NCI-H446 treated with DMSO at 0.1 percent for 48 hours (cell line): ENCODE measurements around the gene FAM237A.

ENCODE experiments used
- DNase-seq: peaks from one replicate; lab custom pipeline; 2025; lab: John Stamatoyannopoulos, UW

Gene FAM237A

DNA sequence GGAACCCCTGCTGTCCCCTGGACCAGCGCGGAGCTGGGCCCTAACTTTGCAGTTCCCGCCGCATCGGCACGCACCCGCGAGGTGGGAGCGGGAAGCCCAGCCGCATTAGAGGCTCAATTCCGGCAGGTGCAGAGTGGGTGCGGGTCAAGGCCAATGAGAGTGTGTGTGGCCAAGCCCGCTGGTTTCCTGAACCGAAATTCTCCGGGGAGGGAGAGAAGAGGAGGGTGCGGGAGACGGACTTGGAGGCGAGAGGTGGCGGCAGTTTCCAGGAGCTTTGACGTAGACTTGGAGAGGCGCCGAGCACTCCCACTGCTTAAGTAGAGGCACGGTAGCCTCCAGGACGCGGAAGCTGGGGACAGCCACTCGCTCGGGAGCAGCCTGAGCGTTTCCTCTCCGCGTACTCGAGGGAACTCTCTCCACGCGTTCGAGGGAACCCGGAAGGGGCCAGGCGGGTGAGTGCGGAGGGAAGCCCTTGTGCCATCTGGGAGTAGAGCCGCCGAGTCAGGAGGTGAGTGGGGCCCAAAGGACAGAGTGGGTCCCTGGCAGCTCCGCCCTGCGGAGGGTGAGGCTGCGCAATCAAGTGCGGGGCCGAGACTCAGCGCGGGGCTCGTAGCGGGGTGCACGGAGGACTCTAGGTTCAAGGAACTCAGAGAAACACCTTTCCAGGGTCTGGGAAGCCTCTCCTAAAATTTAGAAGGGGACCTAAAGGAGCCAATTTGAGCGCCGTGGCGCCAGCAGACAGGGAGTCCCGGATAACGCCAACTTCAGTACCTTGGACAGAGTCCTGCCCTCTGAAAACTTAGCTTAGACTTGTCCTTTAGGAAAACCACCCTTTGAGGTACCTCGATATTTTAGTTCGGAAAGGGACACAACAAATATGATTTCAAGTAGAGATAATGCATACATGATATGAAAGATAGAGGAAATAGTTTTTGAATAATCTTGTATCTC, at the start of gene FAM237A:
TSS of gene FAM237A (plus strand) at position 413 of the 951 bp plus-strand sequence. CDS start 1,750 bp downstream, outside the sequence.
- no peak for DNase-seq

DNA sequence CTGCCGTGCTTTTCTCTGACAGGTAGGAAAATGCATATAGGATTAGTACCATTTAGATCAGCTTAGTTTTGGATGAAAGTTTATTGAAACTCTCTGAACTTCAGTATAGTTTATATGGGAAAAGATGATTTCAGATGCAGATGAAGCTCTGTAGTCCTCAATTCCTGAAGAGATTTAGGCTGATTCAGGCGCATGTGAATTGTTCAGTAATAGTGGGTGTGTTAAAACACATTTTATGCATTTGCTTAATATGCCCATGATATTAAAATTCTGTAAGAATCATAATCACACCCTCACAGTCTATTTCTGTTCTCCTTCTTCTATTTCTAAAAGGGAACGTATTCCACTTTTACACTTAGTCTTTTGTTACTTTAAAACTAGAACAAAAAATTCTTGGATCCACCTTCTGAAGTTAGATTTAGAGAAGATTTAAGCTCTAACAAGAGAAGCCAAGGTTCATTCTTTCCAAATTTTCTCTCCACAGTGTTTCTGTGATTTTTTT, 44.5 kb upstream of the FAM237A start:
- no peak for DNase-seq

DNA sequence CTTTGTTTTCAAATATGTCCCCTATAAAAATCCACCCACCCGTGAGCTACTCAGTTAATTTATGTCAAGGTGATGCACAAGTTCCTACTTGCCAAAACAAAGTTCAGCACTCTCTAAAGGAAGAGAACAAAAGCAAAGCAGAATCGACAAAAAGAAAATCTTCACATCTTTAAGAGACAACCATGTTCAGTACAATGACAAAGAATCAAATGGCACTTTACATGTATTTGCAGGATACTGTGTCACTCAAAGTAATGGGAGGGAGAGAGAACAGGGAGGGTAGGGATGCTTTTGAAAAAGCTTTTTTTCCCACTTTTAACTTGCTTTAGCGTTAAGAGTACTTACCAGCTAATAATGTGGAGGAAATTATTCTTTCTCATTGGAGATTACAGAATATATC, 39.0 kb upstream of the FAM237A start:
- no peak for DNase-seq

DNA sequence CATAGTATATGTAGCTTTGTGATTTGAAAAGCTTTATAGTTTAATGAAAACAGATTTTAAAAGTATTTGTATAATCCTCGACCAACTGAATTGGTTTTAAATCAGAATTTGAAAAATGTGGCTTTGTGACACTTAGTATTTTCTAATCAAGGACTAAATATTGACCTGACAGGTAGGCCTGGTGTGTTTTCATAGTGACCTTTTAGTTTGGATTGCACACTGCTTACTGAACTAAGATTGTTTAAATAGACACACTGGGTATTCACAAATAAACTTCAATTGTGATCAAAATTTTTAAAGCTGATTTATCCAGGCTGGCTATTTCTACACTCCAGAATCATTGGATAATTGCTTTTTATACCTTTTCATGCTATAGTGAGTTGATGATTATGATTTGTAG, 31.8 kb upstream of the FAM237A start:
- DNase-seq = no peak

- no peak for DNase-seq
Measured at GRCh38 chr2:206611191-206611590, 31.1 kb upstream of the FAM237A start.

DNA sequence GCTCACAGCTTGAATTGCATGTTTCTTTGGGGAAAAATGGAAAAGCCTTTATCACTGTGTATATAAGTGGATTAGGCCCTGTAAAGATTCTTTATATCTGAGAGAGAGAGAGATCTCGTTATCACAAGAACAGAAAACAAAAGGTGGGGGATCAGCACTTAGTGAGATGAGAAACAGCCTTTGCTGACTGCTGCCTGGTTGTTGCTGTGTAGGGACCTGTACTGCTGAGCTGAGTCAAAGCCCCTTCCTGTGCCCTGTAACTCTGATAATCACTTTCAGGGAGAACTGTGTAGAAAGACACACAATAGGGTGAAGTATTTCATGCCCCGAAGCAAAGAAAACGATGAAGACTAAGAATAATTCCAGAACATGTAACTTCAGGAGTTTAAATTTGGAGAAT, 30.6 kb upstream of the FAM237A start:
- no peak for DNase-seq

- DNase-seq = no peak
Measured at GRCh38 chr2:206614811-206615210, 27.5 kb upstream of the FAM237A start.

- DNase-seq = no peak
Measured at GRCh38 chr2:206615417-206616089, 26.7 kb upstream of the FAM237A start.

- no peak for DNase-seq
Measured at GRCh38 chr2:206616151-206616550, 26.1 kb upstream of the FAM237A start.

GRCh38 chr2:206619011-206619410, 23.3 kb upstream of the FAM237A start:
- no peak for DNase-seq

DNA sequence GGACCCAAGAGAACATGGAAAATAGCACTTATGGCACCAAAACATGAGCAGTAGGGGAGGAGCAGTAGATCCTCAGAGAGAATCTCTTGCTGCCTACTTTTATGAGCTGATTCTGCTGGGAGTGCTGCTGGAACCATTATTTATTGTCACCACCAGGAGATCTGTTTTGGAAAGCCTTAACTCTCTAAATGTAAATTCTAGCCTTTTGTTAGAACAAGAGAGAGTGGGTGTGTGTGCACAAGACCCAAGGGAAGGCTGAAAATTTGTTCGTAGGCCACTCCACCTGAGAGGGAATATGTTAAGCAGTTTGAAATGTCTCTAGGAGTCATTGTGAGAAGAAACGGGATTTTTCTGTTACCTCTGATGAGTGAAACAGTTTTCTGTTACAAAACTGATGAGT, 16.2 kb upstream of the FAM237A start:
- no peak for DNase-seq

- DNase-seq = no peak
Measured at GRCh38 chr2:206627632-206628031, 14.7 kb upstream of the FAM237A start.

DNA sequence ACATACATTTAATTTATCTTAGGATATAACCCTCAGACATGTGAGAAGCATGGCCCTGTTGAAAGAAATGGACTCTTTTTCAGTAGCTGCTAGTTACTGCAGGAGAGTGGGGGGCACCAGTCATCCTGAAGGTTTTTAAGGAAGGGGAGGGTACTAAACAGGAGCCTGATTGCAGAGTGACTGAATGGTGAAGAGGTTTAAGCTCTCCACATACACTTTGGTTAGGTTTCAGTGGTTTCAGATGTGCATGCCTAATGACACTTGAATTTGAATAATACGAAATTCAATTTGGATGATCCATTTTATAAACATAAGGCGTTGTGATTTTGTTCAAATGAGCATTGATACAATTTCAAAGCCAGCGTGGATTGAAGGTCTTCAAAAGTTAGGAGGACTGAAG, 10.9 kb upstream of the FAM237A start:
- no peak for DNase-seq

DNA sequence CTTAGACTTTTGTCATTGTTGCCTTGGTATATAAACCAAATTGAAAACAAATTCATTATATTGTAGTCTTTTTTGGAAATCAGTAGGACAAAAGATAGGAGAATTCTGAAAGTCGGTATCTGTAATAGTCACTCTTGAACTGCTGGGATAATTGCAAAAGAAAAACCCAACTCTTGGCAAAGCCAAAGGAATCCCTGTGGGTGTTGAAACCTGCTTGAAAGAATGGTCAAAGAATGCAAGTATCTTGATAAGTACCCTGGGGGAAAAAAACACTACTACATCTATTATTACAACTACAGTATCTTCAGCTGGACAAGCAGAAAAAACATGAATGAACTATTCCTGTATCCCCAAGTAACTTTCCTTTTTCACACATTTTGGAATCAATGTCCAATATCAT, 7.3 kb upstream of the FAM237A start:
- no peak for DNase-seq

DNA sequence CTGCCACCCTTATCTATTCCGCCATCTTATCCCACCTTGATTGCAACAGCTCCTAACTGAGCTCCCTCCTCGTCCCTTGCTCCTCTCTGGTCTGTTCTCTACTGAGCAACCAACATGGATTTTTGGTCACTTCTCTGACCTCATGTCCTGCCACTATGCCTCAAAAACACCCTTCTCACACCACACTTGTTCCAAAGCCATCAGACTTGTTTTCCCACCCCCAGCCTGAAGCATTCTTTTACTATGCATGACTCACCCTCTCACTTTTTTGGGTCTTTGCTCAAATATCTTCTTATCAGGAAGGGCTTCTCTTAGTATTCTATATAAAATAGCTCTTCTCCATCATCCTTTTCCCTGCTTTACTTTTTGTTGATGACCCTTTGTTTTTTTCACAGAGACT, 2.7 kb upstream of the FAM237A start:
- DNase-seq = no peak

DNA sequence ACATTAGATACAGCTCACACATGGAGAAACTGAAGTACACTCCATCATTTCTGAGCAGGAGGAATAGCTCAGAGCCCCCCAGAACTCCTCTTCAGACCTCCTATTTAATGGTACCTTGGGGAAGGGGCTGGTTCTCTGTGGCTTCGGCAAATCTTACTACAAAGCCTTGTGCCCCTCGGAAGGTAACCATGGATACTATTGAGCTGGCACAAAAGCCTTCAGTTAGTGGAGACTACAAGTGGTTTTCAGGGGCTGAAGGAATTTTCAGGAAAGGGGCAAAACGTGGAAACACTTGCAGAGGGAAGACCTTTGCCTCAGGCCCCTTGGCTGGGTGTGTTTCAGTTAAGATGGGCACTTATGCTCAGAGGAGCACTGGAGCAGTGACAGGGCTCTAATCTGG, 1.1 kb upstream of the FAM237A start:
- DNase-seq = no peak

DNA sequence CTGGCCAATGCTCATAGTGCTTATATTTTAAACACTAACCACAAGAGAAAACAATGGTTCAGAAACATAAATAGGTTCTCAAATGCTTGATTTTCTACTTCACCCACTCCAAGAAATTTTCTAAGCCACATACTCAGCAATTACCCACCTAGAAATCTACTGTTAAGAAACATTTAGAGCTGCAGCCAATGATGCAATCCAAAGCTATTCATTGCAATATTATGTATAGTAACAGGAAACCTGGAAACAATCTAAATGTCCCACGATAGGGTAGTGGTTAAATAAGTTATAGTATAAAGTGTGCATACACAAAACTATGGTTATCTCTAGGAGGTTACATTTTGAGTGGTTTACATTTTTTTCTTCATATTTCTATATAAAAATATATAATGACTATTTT, 5.7 kb downstream of the FAM237A start:
- DNase-seq = no peak

DNA sequence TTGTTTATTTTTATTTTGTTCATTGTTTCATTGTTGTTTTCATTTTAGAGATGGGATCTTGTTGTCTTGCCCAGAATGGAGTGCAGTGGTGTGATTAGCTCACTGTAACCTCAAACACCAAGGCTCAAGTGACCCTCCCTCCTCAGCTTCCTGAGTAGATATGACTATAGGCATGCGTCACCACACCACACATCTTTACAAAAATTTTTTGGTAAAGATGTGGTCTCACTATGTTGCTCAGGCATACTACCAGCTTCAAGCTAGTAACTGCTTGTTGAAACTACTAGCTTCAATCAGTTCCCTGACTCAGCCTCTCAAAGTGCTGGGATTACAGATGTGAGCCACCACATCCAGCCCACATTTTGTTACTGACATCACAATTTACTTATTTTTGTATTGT, 14.8 kb downstream of the FAM237A start:
- DNase-seq = no peak

DNA sequence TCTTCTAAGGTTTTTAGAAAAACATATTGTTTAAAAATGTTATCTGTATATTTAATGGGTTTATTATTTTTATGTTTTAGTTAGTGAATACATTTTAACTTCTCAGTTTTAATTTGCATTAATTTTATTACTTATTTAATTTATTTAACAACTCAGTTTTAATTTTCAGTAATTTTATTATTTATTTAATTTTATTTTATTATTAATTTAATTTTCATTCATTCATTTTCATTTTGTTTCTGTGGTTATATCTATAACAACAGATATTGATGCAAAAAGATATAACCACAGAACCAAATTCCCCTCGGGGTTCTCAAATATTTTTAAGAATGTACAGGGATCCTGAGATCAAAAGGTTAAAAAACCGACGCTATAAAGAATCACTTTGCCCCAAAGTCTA, 23.0 kb downstream of the FAM237A start:
- DNase-seq = no peak

- DNase-seq = no peak
Measured at GRCh38 chr2:206670531-206671319, 28.4 kb downstream of the FAM237A start.

- DNase-seq = no peak
Measured at GRCh38 chr2:206683546-206683945, 41.3 kb downstream of the FAM237A start.

DNA sequence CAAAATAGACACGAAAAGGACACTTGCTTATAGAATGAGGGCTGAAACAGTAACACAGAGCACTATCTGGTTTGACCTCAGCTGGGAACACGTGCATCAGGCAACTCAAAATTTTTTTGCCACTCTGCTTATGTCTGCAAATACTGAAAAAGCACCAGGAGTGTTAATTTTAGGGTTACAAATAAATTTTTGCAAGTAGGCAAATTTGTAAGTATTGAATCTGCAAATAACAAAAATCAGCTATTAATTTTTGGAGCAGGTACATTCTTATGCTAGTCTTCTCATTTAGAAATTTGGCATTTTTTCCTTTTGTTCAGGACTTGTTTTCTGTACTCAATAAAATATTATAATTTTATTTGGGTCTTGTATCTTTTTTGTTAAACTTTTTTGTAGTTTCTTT, 46.2 kb downstream of the FAM237A start:
- DNase-seq = no peak
